ENCODE results near the gene RBCK1.

RBCK1 gene

GRCh38 chr20:481167-481566 lies 73.1 kb downstream of the RBCK1 start:
- DNase-seq, result no peak
- Mint-ChIP-seq H3K9me3 (no peaks in the 10 kb centered on the region), H3K4me1 (peaks cover 4 to 7% of the 10 kb centered on the region in 2 donors), H3K4me3 (no peak overlapping the region), H3K27me3 (no peaks in the 10 kb centered on the region), H3K36me3 (peaks cover 27 to 54% of the 10 kb centered on the region in 2 donors), H3K27ac (no peak overlapping the region)
- no peak for ATAC-seq (replicated peaks)
